ENCODE measurements around the gene AGBL1.

The AGBL1 gene

DNA sequence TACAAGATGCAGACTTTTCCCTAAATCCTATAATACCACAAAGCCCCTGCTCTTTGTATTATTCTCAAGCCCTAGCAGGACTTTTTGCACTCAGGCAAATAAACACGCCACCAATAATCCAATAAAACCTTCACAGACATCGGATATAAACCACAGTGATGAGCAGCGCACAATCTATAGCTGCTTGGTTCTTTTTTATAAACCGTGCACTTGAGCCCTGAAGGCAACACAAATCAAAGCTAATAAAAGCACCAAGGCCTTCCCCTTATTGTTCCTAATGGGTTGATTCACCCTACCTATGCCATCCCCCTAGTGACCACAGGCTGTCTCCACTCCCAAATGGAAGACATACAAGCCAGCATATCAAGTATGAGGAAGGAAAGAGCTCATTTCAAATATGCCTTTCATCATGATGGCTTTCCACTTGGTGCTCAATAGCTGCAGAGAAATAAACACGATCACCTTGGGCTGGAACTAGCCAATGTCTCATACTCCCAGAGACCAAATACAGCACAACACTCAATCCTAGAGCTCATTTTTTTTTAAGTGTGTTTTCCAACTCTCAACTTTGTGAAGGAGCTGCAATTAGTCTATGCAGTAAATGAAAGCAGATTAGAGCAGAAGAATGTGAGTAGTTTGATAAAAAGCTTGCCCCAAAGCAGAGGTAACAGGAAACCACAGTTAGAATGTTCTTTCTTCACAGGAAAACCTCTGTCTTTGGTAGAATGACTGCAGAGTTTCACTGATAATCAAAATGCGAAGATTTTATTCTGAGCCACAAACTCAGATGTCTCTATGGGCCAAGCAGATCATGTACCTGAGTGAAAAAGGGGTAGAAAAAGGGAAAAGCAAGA is 573.9 kb downstream of the AGBL1 start:
- no peak for DNase-seq

DNA sequence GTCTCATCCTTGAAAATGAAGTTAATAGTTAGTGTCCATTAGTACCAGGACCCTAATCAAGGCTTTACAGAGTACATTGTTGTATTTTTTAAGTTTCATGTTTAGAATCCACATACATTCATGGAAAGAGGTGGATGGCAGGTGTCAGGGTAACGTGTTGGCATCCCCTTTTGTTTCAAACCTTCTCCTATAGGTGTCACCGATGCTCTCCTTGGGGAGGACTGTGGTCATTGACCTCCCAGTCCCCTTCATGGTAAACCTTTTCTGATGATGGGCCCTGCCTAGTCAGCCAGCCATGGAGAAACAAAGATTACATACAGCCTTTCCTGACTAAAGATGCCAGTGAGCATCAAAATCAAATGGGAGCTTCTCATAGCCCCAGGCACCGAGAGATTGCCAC is 574.8 kb downstream of the AGBL1 start:
- DNase-seq: no peak

DNA sequence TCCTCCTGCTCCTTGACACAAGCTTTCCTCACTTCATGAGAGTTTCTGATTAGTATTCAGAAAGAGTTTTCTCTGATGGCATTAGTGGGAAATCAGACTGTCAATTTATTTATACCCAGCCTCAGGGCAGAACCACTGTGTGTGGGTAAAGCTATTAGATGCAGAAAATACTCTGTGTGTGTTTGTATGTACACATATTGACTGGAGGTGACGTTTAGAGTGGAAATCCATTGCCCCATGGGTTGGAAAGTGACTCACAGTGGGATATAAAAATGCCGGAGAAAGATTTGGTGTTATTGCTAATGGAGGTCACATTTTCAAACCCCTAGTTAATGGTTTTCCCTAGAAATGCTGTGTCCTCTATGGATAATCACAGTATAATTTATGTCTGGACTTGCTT is 577.6 kb downstream of the AGBL1 start:
- DNase-seq: no peak

GRCh38 chr15:86659724-86660411 is 580.2 kb downstream of the AGBL1 start:
- DNase-seq: no peak

- no peak for DNase-seq
These were observed 581.9 kb downstream of the AGBL1 start for GRCh38 chr15:86661580-86661979.

- no peak for DNase-seq
These were observed 583.6 kb downstream of the AGBL1 start for GRCh38 chr15:86663304-86663703.

DNA sequence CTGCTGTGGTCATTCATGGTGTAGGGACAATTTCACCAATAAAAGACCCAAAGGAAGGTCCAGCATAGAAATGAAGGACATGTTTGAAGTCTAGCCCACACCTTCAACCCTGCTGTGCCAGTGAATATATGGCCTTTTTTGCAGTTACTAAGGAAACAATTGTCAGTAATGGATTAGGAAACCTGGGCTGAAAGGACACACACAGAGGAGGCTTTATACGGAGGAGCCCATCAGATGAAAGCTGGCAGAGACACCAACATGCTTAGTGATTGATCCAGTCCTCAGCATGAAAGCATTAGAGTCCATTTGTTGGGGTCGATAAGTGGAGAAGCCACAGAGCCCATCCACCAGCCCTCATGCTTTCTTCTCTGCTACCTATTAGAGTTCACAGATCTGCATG is 584.3 kb downstream of the AGBL1 start:
- DNase-seq: no peak

DNA sequence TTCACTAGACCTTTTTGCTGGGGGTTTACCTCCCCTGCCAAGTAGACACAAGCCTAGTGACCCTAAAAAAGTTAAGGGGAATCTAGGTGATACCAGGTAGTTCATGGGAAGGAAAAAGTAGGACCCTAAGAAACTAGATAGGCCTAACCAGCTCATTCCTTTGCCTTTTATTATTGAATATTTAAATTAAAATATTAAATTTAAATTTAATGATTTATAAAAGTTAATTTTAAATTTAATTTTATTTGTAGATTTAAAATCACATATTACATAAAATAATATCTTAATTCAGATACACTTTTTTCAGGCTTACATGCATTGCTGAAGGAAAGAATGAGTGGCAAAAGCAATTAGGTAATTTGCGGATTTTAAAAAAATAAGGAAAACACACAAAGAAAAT is 584.9 kb downstream of the AGBL1 start:
- no peak for DNase-seq

DNA sequence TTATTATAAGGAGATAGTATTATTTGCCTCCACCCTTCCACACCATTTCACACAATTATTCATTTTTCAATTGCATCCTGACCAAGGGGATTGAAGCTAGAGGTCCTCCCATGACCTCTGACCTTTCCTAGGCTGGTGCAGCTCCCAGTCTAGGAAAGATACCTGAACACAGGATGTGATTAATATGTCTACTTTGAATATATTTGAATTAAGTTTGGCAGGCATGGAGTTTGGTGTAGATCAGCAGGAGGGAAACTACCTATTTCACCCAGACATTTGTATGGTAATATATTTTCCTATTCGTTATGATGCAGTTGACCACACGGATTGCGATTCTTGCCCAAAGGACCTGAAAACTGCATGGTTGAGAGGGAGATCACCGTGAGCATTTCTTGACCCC is 596.3 kb downstream of the AGBL1 start:
- no peak for DNase-seq

DNA sequence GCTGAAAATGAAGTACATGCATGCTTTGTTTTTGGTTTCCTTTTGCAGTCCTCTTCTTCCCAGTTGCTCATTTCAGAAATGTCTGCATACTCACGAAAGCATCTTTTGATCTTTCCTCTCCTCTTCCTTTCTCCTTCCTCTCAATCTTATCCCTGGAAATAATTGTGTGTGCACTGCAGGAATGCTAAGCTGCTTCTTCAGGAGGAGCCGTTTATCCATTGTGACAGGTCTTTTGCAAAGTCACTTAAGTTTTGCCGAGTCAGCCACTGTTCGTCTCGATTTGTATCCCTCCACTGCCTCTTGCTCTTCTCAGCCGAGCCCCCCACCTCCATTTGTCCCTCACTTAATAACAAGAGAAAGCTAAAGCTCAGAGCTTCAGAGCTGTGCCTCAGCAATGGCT is 597.6 kb downstream of the AGBL1 start:
- DNase-seq: no peak

DNA sequence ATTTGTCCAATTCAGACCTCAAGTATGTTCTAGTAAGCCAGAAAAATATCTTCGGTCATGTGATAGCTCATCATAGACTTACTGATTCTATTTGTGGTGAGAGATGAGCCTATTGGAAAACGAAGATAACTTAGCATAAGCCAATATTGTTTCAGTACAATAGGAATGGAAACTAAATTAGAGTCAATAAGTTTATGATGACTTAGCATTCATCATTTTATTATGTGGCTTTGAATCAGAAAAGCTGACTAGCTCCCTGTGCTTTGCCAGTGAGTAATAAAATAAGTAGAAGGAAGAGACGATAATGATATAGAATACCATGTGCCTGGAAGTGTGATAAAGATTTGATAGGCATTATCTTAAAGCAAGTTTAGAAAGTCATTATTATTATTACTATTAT is 605.6 kb downstream of the AGBL1 start:
- DNase-seq: no peak

DNA sequence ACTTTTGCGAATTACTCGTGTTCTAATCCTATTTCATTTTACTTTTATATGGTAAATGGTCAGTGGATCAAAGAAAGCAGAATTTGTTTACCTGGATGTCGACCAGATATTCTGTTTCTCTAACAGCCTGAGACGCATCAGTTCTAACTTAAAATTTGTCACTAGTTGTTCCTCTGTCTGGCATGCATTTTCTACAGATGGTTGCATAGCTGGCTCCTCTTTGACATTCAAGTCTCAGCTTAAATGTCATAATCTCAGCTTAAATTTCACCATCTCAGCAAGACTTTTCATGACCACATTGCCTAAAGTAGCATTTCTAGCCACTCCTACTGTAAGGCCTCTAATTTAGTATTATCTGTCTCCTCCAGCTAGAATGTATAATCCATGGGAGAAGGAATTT is 609.3 kb downstream of the AGBL1 start:
- DNase-seq: peak; percentile 6 to 77

DNA sequence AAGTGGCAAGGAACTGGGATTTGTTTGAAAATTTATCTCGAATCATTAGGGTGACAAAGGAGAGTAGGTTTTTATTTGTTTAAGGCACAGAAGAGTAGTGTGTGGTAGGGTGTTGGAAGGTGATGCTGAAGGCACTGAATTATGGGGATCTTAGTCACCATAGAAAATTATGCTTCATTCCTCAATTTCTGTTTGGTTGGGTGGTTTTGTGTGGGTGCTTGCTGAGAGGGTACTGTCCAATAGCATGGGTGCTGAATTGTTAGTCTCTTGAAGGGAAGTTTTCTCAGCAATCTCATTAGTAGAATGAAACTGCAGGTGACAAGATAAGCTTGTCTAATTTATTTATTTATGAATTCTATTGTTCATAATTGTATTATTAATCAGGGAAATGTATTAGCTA is 610.9 kb downstream of the AGBL1 start:
- no peak for DNase-seq

GRCh38 chr15:86691091-86691663 is 611.5 kb downstream of the AGBL1 start:
- peak; percentile 6 to 42 for DNase-seq

DNA sequence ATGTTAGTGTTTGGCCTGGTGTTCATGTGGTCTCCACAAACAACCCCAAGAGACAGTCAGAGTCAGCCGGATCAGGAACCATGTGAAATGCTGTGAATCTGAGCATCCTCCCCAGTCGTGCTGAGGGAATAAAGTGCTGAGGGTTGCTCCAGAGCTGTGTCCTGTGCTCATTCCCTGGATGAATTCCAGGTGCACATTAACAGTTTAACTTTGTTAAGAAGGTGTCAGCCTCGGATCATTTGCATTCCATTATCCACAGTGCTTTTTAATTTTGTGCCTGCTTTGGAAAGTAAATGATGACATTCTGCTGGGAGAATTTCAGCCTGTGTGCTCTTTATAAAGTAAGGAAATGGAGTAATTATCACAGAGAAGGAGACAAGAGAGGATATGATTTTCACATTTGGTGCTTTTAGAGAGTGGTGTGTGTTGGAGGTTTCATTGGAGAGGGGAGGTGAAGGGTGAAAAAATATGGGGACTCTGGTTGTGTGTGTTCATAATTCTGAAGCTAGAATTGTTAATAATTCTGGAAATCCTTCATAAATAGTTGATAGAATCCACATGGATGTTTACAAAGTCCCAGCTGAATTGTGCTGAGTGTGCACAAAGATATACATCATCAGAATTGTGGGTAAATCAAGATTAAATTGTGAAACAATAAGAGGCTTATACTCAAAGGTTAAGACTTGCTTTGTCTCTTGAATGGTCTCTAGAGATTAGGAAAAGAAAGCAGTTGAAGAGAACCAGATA is 621.4 kb downstream of the AGBL1 start:
- no peak for DNase-seq

GRCh38 chr15:86701611-86701963 is 621.9 kb downstream of the AGBL1 start:
- no peak for DNase-seq

GRCh38 chr15:86706813-86707212 is 627.1 kb downstream of the AGBL1 start:
- no peak for DNase-seq

- DNase-seq: no peak
These were observed 631.8 kb downstream of the AGBL1 start for GRCh38 chr15:86711476-86711875.

DNA sequence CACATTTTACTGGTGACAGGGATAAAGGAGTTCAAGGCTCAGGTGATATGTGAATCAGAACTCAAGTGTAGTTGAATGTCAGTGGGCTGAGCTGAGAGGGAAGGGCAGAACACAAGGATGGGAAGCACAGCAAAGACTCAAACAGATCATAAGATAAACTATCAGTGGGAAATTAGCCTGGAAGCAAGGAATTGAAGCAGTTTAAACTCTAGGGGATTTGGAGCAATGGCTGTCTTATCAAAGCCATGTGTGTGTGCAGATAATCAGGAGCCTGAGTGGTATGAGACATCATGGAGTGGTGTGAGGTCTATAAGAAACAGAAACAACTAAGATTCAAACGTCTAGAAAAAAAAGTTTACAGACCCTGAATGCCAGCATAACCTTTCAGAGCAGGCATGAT is 634.6 kb downstream of the AGBL1 start:
- DNase-seq: no peak

- no peak for DNase-seq
These were observed 646.0 kb downstream of the AGBL1 start for GRCh38 chr15:86725628-86726027.

DNA sequence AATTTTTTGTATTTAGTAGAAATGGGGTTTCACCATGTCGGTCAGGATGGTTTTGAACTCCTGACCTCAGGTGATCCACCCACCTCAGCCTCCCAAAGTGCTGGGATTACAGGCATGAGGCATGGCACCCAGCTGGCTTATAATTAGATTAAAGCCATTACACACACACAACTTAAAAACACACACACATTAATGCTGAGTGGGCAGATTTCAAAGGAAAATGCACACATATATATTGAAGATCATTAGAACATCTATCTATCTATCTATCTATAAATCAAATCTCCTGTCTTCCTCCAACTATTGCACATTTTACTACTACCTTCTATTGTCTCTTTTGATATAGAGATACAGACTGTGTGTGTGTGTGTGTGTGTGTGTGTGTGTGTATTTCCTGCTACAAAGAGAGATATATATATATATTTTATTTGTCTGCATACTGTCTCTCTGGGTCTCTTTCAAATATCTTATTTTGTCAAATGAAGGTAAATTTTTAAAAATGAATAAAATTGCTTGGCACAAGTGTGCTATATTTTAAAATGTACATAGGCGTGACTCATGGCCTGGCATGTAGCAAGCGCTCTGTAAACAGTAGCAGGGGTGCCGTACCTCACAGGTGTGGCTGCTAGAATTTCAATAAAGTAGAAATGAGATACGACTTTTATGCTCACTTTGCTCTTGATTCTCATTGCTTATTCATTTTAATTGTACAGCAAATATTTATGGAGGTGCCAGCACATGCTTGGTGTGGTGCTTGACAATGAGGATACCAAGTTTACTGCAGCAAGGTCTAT is 655.8 kb downstream of the AGBL1 start:
- DNase-seq: no peak

DNA sequence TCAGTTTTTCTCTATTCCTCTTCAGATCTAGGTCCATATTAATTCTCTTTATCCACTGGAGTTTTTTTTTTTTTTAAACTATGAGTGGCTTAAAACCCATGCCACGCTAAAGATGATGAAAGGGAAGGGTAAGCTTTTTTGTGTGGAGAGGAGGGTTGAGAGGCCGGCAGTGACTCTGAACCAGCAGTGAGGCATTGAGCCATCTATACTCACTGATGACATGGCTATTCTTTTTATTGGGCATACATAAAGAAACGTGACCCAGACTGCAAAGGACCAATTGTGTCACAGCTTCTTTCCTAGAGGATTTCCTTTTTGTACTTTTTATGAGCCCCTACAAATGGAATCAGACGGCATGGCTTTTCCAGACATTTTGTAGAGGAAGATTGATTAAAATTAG is 662.2 kb downstream of the AGBL1 start:
- no peak for DNase-seq
